ENCODE results near the gene HEXIM2.

HEXIM2 gene, protein sequence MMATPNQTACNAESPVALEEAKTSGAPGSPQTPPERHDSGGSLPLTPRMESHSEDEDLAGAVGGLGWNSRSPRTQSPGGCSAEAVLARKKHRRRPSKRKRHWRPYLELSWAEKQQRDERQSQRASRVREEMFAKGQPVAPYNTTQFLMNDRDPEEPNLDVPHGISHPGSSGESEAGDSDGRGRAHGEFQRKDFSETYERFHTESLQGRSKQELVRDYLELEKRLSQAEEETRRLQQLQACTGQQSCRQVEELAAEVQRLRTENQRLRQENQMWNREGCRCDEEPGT

DNA sequence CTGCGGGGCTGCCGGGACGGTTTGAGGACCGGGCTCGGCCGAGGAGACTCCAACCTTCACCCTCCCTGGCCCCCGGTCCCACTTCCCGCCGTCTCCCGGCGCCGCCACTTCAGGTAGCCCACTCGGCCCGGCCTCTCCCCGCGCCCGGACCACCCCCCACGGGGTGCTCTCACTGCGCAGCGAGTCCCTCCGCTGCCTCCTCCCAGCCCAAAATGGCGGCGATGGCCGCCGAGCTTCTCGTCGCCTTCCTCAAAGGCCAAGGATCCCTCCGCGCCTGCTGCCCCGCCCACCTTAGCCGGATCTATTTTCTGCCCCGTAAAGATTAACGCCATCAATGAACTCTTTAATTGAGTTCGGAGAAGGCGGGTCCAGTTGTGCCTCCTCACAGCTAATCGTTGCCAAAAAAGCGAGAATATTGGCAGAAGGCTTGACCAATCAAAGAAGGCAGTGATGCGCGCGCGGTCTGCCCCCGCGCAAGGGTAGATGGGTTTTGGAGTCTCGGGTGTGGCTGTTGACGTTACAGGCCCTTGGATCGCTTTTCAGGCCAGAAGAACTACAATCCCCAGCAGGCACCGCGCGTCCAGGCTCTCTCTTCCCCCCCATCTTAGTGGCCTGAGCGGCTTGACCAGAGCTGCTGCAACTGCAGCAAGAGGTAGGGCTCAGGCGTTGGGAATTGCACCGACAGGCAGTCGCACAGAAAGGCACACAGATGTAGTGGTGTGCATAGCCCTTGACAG, at the start of gene HEXIM2:
TSS of gene HEXIM2 (plus strand) at position 588 of the 737 bp plus-strand sequence. CDS start 919 bp downstream, outside the sequence.
- H3K27me3 ChIP-seq (ENCODE audit: insufficient read depth, low read length): no peaks in the 10 kb centered on the region
- peak within 1 kb of the TSS; percentile 42 for H2AFZ ChIP-seq (ENCODE audit: low read depth, low read length)
- peaks cover 2% of the 10 kb centered on the region for H3K36me3 ChIP-seq (ENCODE audit: insufficient read depth, low read length)
- peak within 1 kb of the TSS; percentile 93 for H3K4me3 ChIP-seq (ENCODE audit: low read length)
- H3K9me3 ChIP-seq (ENCODE audit: low read length): no peaks in the 10 kb centered on the region
- H3K4me1 ChIP-seq (ENCODE audit: insufficient read depth, low read length): peaks cover 18% of the 10 kb centered on the region

DNA sequence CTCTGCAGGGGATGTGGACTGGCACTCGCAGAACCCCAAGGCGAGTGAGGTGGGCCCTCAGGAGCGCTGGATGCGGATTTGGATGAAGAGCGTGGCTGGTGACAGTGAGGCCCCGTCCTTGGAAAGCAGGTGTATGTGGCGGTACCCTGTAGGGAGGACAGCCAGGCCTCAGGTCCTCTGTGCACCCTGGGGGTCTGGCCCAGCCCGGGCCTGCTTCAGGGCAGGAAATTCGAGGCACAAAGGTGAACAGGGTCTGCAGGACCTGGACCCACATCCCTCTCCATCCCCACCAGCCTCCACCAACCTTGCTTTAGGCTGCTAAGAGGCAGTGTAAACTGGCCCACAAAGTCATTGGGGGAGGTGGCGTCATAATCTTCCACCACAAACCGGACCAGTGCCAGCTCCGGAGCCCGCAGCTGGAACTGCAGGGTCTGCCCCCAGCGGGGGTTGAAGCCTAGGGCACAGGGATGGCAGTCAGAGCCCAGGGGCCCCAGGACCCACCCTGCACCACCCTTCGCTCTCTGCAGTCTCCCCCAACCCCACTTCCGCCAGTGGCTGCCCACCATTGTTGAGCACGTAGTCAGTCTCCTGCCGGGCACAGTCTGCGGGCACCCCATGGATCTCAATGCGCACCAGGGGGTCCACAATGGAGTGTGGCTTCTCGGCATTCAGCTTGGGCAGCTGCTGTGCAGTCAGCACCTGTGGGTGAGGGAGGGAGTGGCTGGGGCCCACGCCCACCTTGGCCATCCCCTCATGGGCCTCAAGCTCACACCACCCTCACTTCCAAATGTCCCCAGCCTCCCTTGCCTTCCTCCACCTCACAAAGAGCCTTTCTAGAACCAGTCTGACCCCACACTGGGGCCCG, 48.9 kb upstream of the HEXIM2 start:
- Histone ChIP-seq H3K4me1 (ENCODE audit: insufficient read depth, low read length) (no peaks in the 10 kb centered on the region), H3K36me3 (ENCODE audit: insufficient read depth, low read length) (peaks cover 12% of the 10 kb centered on the region), H3K9me3 (ENCODE audit: low read length) (no peaks in the 10 kb centered on the region), H2AFZ (ENCODE audit: low read depth, low read length) (no peak overlapping the region), H3K27me3 (ENCODE audit: insufficient read depth, low read length) (no peaks in the 10 kb centered on the region), H3K4me3 (ENCODE audit: low read length) (no peak overlapping the region)

DNA sequence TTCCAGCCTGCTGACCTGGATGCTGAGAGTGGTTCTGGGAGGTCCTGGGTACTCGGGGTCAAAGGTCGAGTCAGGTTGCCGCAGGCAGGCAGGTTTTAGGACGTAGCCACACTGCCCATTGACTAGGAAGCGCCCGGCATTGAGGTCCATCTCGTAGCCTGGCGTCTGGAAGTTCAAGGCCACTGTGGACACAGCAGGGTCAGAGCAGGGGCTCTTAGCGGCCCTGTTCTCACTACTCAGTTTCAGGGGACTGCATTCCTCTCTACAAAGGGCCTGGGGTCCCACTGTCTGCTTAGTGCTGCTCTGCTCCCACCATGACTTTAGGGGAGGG, 48.3 kb upstream of the HEXIM2 start:
- no peak overlapping the region for H2AFZ ChIP-seq (ENCODE audit: low read depth, low read length)
- no peak overlapping the region for H3K4me3 ChIP-seq (ENCODE audit: low read length)
- H3K36me3 ChIP-seq (ENCODE audit: insufficient read depth, low read length): peaks cover 6% of the 10 kb centered on the region
- no peaks in the 10 kb centered on the region for H3K4me1 ChIP-seq (ENCODE audit: insufficient read depth, low read length)
- H3K9me3 ChIP-seq (ENCODE audit: low read length): no peaks in the 10 kb centered on the region
- no peaks in the 10 kb centered on the region for H3K27me3 ChIP-seq (ENCODE audit: insufficient read depth, low read length)

DNA sequence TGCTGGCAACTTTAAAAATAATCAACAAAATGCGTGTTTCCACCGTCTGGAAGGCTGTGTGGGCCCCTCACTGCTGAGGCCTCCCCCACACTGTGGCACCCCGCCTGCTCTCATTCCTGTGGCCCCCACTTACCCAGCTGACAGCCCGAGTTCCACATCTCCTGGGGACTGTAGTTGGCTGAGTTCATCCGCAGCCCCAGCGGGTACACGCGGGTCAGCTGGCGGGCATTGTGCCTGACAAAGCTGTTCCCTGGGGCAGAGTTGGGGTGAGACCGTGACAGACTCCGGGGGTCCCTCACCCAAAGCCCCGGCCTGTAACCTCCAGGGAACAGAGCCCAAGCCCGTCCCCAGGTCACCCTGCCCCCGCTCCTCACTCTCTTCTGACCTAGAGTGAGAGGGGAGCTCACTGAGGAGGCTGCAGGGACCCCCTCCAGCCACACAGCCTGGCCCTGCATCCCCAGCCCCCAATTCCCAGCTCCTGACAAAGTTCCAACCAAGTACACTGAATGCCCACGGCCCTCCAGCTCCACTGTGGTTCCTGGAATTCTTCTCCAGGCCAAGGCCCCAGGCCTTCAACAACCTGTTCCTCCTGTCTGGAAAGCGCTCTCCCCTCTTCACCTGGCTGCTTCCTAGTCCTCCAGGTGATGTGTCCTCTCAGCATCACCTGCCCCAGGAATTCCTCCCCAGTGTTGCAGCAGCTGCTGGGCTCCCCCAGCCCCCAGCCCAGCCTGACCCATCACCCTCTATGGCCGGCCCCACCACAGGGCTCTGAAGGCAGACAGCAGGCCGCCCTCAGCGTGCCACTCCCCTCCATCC, 47.4 kb upstream of the HEXIM2 start:
- H3K27me3 ChIP-seq (ENCODE audit: insufficient read depth, low read length): no peaks in the 10 kb centered on the region
- H2AFZ ChIP-seq (ENCODE audit: low read depth, low read length): no peak overlapping the region
- no peaks in the 10 kb centered on the region for H3K4me1 ChIP-seq (ENCODE audit: insufficient read depth, low read length)
- H3K9me3 ChIP-seq (ENCODE audit: low read length): no peaks in the 10 kb centered on the region
- H3K36me3 ChIP-seq (ENCODE audit: insufficient read depth, low read length): no peaks in the 10 kb centered on the region
- H3K4me3 ChIP-seq (ENCODE audit: low read length): no peak overlapping the region

DNA sequence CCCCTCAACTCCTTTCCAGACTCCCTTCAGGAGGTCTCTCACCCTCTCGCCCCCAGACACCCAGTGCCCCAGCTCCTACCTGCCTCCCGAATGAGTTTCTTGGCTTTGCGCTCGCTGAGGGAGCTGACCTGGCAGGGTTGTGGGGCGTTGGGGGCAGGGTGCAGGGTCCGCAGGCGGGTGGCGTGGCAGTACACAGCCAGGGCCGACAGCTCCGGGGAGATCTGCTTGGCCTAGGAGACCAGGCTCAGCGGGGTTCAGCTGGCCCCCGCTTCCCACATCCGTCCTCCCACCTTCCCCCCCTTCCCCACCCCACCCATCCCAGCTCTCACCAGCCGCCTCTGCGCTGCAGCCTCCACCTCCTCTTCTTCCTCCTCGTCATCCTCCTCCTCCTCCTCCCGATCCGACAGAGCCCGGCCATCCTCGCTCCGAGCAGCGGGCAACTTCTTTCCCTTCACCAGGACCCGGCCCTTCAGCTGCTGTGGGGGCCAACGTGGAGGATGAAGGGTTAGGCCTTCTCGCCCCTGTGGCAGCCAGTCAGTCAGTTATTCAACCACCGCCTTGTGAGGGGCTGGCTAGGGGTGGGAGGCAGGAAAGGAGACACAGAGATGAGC, 46.6 kb upstream of the HEXIM2 start:
- H3K4me3 ChIP-seq (ENCODE audit: low read length): no peak overlapping the region
- H3K9me3 ChIP-seq (ENCODE audit: low read length): no peaks in the 10 kb centered on the region
- no peaks in the 10 kb centered on the region for H3K27me3 ChIP-seq (ENCODE audit: insufficient read depth, low read length)
- no peaks in the 10 kb centered on the region for H3K36me3 ChIP-seq (ENCODE audit: insufficient read depth, low read length)
- H2AFZ ChIP-seq (ENCODE audit: low read depth, low read length): no peak overlapping the region
- no peaks in the 10 kb centered on the region for H3K4me1 ChIP-seq (ENCODE audit: insufficient read depth, low read length)

DNA sequence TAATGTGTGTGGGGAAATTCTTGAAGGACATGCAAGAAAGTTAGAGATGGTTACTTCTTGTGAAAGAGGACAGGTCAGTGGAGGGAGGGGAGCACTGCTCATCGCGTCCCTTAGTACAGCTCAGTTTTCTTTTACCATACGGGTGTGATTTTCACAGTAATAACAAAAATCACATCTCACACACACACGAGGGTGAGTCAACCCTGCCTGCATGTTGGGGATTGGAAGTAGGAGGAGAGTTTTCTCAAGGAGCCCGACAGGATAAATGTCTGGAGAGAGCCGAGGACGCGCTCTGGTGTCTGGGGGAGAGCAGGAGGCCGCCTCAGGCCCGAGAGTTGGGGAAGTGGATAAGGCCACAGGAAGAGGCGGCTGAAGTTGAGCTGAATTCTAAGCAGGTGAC, 45.8 kb upstream of the HEXIM2 start:
- Histone ChIP-seq H3K4me1 (ENCODE audit: insufficient read depth, low read length) (no peaks in the 10 kb centered on the region), H3K27me3 (ENCODE audit: insufficient read depth, low read length) (no peaks in the 10 kb centered on the region), H2AFZ (ENCODE audit: low read depth, low read length) (no peak overlapping the region), H3K36me3 (ENCODE audit: insufficient read depth, low read length) (no peaks in the 10 kb centered on the region), H3K4me3 (ENCODE audit: low read length) (no peak overlapping the region), H3K9me3 (ENCODE audit: low read length) (no peaks in the 10 kb centered on the region)

DNA sequence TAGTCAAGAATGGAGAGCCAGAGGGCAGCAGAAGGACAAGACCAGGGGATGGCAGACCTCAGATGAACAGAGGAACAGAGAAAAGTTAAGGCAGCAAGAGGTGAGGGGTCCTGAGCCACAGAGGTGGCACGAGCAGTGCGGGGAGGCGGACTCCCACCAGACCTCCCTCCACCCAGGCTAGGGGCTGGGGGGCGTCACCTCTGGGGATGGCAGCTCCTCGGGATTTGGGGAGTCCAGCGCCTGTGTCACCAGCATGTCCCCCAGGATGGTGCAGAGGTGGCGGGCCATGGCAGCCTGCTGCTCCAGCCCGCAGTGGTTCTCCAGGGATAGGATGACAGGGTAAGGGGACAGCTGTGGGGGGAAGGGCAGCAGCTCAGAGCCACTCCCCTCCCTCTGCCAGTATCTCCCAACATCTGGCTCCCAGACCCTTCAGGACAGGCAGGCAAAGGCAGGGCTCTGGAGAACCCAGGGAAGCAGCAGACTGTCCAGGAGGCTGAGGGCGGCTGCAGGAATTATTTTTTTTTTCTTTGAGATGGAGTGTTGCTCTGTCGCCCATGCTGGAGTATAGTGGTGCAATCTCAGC, 45.1 kb upstream of the HEXIM2 start:
- Histone ChIP-seq H2AFZ (ENCODE audit: low read depth, low read length) (no peak overlapping the region), H3K4me1 (ENCODE audit: insufficient read depth, low read length) (no peaks in the 10 kb centered on the region), H3K9me3 (ENCODE audit: low read length) (no peaks in the 10 kb centered on the region), H3K4me3 (ENCODE audit: low read length) (no peak overlapping the region), H3K27me3 (ENCODE audit: insufficient read depth, low read length) (no peaks in the 10 kb centered on the region), H3K36me3 (ENCODE audit: insufficient read depth, low read length) (no peaks in the 10 kb centered on the region)

DNA sequence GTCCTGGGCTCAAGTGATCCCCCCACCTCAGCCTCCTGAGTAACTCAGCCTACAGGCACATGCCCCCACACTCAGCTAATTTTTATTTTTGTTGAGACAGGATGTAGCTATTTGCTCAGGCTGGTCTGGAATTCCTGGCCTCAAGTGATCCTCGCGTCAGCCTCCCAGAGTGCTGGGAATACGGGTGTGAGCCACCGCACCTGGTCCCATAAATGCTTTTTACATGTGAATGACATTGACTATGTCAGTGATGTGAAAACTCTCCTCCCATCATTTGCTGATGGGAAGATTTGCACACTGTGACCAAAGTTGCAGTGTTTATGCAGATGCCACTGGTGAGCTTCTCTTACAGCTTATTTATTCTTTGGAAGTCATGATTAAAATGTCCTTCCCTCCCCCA, 44.3 kb upstream of the HEXIM2 start:
- no peaks in the 10 kb centered on the region for H3K9me3 ChIP-seq (ENCODE audit: low read length)
- no peaks in the 10 kb centered on the region for H3K4me1 ChIP-seq (ENCODE audit: insufficient read depth, low read length)
- no peaks in the 10 kb centered on the region for H3K27me3 ChIP-seq (ENCODE audit: insufficient read depth, low read length)
- H3K4me3 ChIP-seq (ENCODE audit: low read length): no peak overlapping the region
- H3K36me3 ChIP-seq (ENCODE audit: insufficient read depth, low read length): no peaks in the 10 kb centered on the region
- H2AFZ ChIP-seq (ENCODE audit: low read depth, low read length): no peak overlapping the region

DNA sequence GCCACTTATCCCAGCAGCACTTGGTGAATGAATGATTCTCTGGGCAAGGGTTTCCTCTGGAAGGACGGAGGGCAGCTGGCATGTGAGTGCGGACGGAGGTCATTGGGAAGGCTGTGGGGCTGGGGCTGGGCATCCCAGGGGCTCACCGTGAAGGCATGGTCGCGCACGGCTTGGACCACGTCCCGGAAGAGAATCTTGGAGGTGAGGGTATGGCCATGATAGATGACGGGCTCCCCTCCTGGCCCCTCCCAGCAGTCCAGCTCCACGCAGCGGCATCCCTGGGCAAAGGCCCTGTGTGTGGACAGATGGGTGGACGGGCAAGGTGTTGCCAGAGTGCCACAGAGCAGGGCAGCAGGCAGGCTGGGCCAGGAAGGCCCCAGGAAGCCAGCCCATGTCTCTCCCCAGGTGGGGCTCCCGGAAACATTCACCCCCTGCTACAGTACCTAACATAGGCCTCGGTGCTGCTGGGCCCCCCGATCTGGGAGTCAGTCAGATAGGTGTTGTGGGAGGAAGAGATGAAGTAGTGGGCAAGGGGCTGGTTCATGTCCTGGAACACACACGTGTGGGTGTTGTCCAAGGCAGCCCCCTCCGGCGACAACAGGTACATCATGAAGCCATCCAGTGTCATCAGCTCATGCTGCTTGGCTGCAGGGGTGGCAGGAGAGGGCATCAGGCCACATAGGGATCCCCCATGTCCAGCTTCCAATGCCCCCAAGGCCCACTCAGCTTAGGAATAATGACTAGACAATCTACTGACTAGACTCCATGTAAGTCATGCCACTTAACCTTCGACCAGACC, 43.6 kb upstream of the HEXIM2 start:
- no peaks in the 10 kb centered on the region for H3K27me3 ChIP-seq (ENCODE audit: insufficient read depth, low read length)
- no peaks in the 10 kb centered on the region for H3K36me3 ChIP-seq (ENCODE audit: insufficient read depth, low read length)
- no peak overlapping the region for H2AFZ ChIP-seq (ENCODE audit: low read depth, low read length)
- no peaks in the 10 kb centered on the region for H3K9me3 ChIP-seq (ENCODE audit: low read length)
- no peak overlapping the region for H3K4me3 ChIP-seq (ENCODE audit: low read length)
- H3K4me1 ChIP-seq (ENCODE audit: insufficient read depth, low read length): no peaks in the 10 kb centered on the region

DNA sequence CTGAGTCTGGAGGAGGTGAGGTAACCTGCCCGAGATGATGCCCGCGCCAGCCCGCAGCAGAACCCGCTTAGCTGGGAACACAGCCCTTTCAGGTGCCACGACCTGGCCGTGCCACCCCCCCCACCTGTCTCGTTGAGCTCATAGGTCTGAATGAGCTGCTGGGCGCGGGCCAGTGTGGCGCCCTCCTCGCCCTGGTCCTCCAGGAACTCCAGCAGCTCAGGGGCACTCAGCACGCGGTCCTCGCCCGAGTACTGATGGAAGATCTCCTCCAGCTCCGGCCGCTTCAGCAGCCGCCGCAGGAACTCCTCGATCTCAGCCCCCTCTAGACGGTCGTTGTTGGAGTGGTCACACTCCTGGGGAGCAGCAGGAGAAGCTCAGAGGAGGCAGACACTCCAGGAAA, 43.0 kb upstream of the HEXIM2 start:
- H3K4me1 ChIP-seq (ENCODE audit: insufficient read depth, low read length): no peaks in the 10 kb centered on the region
- no peaks in the 10 kb centered on the region for H3K9me3 ChIP-seq (ENCODE audit: low read length)
- H3K36me3 ChIP-seq (ENCODE audit: insufficient read depth, low read length): no peaks in the 10 kb centered on the region
- no peak overlapping the region for H3K4me3 ChIP-seq (ENCODE audit: low read length)
- H2AFZ ChIP-seq (ENCODE audit: low read depth, low read length): no peak overlapping the region
- no peaks in the 10 kb centered on the region for H3K27me3 ChIP-seq (ENCODE audit: insufficient read depth, low read length)

DNA sequence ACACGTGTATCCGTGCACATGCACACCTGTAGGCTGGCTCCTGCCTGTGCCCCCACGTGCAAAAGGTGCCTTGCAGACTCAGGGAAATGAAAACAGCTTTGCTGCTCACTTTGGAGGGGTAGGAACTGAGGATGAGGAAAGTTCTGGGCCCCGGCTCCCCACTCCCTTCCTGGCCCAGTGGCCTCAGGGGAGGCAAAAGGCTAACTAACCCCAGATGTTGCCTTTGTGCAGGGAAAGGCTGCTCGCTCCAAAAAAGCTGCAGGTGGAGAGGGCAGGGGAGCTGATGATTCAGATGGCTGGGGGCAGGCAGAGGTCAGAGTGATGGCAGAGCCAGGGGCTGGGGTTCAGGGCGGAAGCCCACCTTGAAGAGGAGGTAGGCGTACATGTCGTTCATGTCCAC, 41.7 kb upstream of the HEXIM2 start:
- Histone ChIP-seq H2AFZ (ENCODE audit: low read depth, low read length) (no peak overlapping the region), H3K4me1 (ENCODE audit: insufficient read depth, low read length) (peaks cover 4% of the 10 kb centered on the region), H3K36me3 (ENCODE audit: insufficient read depth, low read length) (no peaks in the 10 kb centered on the region), H3K4me3 (ENCODE audit: low read length) (no peak overlapping the region), H3K9me3 (ENCODE audit: low read length) (no peaks in the 10 kb centered on the region), H3K27me3 (ENCODE audit: insufficient read depth, low read length) (no peaks in the 10 kb centered on the region)

All from neuron (in vitro differentiated cells).